Measurements from ENCODE around the gene EIF6.

- TF ChIP-seq CTCF (IDR thresholded peaks at IDR 0.05; ENCODE audit: control extremely low read depth in 1 of 3, insufficient read depth in 1 of 3, low read depth in 1 of 3, low read length in 3 of 3), result no peak
- TF ChIP-seq CHD2 (IDR thresholded peaks at IDR 0.05; ENCODE audit: low read length), result no peak
- TF ChIP-seq PHF8 (conservative IDR thresholded peaks at IDR 0.05; ENCODE audit: low read depth, low read length), result no peak
- TF ChIP-seq EZH2 (IDR thresholded peaks at IDR 0.05; ENCODE audit: low read depth, low read length, severe bottlenecking), result no peak
- no peak for TF ChIP-seq YY1 (IDR thresholded peaks at IDR 0.05; ENCODE audit: low read depth, low read length)
- TF ChIP-seq GTF2F1 (IDR thresholded peaks at IDR 0.05; ENCODE audit: borderline replicate concordance, low read depth, low read length), result no peak
- no peak for TF ChIP-seq RAD21 (IDR thresholded peaks at IDR 0.05 in 1 of 2, conservative IDR thresholded peaks at IDR 0.05 in 1 of 2; ENCODE audit: low read depth in 2 of 2, low read length in 2 of 2)
- TF ChIP-seq POLR2A (IDR thresholded peaks at IDR 0.05; ENCODE audit: control extremely low read depth in 1 of 2, low read depth in 2 of 2, low read length in 2 of 2), result no peak
- no peak for TF ChIP-seq SP1 (IDR thresholded peaks at IDR 0.05; ENCODE audit: low read depth, low read length)
- TF ChIP-seq SIN3A (conservative IDR thresholded peaks at IDR 0.05 in 1 of 2, IDR thresholded peaks at IDR 0.05 in 1 of 2; ENCODE audit: low read depth in 1 of 2, low read length in 2 of 2), result no peak
Observed at GRCh38 chr20:35246723-35247122, 37.8 kb downstream of the EIF6 start.

Data from H1 (cell line).